GM11168 (cell line): ENCODE results near the gene MDM2.
"Not testable (repeated sequence)": the region's sequence is repeated elsewhere in the genome, so short reads cannot be mapped to it uniquely, and the experiment has no call there.

Experiments used
- in situ Hi-C: fragments of 300-500 bp; cut with MboI; formaldehyde crosslinking; loops from one replicate; pipeline ENCODE4 v1.12.0; 2022; ENCODE audit warnings: low sequenced_read_pairs; ENCODE audit not compliant: unreplicated experiment

Gene MDM2

DNA sequence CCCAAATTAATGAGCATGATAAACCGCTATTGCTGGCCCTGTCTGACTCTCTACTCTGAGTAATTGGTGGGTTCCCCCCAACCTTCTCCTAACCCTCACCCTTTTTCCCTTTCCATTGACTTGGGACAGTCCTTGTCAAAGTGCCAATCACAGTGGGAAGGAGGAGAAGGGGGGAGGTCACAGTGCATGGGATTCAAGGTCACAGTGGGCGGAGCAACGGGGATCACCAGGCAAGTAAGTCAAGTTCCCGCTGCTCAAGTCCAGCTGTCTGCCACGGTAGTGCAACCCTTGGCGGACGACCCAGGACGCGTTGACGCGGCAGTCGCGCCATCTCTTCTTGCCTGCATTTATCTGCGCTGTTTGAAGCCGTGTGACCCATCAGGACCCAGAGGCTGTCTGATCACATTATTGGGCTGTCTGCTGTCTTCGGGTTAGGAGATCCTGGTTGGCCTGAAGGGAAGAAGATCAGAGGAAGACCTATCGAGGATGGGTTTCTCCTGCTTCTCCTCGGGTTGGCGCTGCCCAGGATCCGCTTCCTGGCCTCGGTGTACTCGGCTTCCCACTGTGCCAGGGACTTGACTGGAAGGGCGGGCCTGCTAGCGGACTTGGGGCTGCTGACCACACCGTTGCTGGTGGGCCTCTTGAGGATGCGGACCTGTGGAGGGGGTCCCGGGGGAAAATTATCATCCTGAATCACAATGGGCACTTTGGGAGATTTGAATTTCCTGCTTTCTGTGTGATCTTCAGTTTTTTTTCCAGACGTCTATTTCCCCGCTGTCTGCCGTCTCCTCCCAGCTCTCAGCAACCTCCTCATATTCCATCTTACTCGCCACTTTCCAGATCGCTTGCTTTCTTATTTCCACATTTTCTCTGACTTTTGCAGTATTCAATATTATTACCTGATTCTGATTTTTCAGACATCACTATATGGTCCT, 3.1 kb upstream of the MDM2 start:
- in situ Hi-C loops, result no loop called here

DNA sequence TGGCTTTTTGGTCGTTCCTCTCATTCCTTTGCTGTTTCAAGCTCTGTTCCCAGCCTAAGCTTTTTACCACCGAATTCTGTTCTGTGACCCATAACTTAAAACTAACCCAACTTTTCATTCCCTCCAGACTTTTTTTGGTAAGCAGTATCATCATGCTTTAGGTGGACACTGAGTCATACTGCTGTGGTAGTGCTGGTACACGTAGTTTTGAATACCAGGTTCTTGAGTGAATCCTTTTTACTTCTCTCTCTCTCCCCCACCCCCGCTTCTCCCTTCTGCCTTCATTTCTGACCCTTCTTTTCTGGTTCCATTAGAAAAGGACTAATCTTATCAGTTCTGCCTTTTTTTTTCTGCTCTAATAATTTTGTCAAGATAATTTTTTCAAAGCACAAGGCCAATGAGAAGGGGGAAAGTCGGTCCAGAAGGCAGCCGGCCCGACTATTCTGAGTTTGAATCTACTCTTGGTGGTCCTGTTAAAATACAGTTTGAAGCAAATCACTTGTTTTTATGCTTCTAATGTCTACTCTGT, 2.3 kb upstream of the MDM2 start:
- in situ Hi-C loops, result no loop called here

DNA sequence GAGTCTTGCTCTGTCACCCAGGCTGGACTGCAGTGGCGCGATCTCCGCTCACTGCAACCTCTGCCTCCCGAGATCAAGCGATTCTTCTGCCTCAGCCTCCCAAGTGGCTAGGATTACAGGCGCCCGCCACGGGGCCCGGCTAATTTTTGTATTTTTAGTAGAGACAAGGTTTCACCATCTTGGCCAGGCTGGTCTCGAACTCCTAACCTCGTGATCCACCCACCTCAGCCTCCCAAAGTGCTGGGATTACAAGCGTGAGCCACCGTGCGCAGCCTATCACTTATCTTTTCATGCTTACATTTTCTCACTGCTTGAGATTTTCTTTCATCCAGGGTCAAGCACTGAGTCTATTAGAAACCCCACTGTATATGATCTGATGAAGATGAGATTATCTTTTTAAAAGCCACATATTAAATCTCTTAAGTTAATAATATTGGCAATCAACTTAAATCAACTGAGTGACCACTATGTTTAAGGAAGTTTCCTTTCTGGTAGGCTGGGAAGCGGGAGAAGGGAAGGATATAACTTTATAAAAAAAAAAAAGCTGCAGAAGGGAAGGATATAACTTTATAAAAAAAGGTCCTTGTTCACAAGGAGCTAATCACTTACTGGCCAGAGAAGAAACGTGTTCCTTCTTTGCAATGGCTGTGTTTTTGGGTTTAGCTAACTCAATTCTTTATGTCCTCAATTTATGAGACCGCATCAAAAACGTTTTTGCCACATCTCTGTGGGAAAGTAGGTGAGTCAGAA, 1.3 kb upstream of the MDM2 start:
- in situ Hi-C loops, result no loop called here

DNA sequence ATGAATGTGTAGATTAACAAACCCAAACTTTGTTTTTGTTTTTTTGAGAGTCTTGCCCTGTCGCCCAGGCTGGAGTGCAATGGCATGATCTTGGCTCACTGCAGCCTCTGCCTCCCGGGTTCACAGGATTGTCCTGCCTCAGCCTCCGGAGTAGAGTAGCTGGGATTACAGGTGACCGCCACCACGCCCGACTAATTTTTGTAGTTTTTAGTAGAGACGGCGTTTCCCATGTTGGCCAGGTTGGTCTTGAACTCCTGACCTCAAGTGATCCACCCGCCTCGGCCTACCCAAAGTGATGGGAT, 752 bp upstream of the MDM2 start:
- in situ Hi-C loops, result not testable (repeated sequence)

DNA sequence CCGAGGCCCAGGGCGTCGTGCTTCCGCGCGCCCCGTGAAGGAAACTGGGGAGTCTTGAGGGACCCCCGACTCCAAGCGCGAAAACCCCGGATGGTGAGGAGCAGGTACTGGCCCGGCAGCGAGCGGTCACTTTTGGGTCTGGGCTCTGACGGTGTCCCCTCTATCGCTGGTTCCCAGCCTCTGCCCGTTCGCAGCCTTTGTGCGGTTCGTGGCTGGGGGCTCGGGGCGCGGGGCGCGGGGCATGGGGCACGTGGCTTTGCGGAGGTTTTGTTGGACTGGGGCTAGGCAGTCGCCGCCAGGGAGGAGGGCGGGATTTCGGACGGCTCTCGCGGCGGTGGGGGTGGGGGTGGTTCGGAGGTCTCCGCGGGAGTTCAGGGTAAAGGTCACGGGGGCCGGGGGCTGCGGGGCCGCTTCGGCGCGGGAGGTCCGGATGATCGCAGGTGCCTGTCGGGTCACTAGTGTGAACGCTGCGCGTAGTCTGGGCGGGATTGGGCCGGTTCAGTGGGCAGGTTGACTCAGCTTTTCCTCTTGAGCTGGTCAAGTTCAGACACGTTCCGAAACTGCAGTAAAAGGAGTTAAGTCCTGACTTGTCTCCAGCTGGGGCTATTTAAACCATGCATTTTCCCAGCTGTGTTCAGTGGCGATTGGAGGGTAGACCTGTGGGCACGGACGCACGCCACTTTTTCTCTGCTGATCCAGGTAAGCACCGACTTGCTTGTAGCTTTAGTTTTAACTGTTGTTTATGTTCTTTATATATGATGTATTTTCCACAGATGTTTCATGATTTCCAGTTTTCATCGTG, 612 bp downstream of the MDM2 start:
- in situ Hi-C loops, result no loop called here

DNA sequence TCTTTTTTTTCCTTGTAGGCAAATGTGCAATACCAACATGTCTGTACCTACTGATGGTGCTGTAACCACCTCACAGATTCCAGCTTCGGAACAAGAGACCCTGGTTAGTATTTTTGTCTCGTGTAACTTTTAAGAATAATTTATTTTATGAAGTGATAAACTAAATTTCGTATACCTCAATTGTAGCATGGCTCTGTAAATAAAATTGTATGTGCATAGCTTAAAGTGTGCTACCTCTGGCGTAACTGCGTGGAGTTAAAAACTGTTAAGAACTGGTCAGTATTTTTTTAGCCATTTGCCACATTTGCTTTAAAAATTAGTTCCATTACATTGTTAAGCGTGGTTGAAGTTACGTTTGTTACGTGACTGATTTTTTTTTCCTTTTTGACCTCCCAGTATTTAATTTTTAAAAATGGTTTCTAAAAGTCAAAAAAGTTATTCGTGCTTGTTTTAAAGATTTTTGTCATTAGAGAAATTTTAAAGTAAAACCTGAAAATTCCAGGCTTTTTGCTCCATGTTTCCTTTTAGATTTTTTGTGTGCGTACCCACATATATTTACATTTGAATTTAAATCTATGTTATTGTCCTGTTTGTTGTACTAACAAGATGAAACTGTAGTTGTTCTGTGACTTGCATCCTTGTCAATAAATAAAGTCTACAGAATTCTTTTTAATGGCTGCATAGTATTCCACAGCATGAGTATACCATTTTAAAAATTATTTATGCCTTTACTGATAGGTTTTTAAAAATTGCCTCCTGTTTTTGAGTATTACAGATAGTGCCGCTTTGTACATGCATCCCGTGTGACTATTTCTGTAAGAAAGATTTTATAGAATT, 1.4 kb downstream of the MDM2 start:
- in situ Hi-C loops, result no loop called here

DNA sequence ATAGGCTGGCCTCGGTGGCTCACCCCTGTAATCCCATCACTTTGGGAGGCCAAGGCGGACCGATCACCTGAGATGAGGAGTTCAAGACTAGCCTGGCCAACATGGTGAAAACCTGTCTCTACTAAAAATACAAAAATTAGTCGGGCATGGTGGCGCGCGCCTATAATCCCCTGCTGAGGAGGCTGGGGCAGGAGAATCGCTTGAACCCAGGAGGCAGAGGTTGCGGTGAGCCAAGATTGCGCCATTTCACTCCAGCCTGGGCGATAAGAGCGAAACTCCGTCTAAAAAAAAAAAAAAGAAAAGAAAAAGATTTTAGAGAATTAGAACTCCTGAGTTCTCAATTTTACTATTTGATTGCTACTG, 2.0 kb downstream of the MDM2 start:
- in situ Hi-C loops, result not testable (repeated sequence)

DNA sequence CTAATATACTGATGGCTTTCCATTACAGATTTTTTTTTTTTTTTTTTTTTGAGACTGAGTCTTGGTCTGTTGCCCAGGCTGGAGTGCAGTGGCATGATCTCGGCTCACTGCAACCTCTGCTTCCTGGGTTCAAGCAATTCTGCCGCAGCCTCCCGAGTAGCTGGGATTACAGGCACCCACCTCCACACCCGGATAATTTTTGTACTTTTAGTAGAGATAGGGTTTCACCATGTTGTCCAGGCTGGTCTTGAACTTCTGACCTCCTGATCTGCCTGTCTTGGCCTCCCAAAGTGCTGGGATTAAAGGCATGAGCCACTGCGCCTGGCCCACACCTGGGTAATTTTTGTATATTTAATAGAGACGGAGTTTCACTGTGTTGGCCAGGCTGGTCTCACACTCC, 3.6 kb downstream of the MDM2 start:
- in situ Hi-C loops, result not testable (repeated sequence)

DNA sequence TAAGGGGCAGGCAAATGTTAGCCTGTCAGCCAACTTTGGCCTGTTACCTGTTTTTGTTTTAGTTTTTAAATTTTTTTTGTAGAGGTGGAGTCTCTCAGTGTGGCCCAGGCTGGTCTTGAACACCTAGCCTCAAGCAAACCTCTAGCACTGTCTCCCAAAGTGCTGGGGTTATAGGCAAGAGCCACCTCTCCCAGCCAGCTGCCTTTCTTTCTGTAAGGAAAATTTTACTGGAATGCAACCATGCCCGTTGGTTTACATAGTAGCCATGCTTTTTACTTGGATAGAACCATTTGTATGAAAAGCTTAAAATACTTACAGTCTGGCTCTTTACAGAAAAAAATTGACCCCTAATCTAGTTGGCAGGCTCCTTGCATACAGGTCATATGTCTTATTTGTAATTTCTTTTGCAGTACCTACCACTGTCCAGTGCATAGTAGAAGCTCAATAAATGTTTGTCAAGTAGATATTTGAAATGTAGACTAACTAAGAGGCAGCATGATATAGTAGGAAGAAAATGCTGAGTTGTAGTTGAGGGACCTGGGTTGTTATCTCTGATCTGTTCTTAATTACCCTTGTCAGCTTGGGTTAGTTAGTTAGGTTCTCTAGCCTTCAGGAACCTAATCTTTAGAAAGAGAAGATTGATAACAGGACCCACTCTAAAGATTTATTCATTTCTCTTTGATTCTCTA, 4.7 kb downstream of the MDM2 start:
- in situ Hi-C loops, result no loop called here

DNA sequence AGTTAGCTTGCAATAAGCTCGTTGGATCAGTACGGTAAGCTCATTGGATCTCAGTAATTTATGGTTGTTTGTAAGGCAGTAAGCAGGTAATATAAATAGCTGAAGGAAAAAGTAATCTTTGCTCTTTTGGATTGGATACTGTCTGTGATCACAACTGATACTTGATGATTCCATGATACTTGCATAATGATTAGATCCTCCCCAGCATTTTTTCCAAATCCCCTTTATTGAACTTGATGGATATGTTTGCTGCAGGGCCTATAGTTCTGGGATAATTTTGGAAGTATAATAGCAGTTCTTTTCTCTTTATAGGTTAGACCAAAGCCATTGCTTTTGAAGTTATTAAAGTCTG, 5.2 kb downstream of the MDM2 start:
- in situ Hi-C loops, result no loop called here

DNA sequence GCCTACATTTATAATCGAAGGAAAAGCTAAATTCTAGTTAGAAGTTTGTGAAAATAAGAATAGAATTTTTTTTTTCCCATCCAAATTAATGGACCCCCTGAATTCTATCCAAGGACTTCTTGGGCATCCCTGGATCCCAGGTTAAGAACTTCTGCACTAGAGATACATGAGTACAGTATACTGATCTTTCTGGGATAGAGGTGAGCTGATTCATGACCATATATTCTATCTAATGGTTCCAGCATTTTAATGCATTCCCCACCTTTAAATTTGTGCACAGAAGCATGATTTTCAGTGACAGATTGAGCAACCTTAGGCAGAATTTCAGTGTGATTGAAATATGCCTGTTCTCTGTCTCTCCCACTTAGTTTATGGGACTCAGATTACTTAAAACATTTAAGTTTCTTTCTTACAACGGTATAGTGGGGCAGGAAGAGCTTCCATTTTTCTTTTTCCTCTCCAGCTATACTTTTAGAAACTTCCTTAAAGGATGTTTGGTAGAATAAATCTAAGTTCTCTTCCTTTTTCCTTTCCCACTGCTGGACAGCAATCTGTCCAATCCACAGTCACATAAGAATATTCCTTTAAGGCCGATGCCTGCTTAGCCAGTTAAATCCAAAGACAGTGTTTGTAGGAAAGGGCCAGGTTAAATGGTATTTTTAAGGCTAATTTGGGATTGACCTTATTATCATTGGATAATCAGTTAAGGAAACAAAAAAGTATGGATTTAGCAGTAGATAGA, 6.7 kb downstream of the MDM2 start:
- in situ Hi-C loops, result no loop called here

DNA sequence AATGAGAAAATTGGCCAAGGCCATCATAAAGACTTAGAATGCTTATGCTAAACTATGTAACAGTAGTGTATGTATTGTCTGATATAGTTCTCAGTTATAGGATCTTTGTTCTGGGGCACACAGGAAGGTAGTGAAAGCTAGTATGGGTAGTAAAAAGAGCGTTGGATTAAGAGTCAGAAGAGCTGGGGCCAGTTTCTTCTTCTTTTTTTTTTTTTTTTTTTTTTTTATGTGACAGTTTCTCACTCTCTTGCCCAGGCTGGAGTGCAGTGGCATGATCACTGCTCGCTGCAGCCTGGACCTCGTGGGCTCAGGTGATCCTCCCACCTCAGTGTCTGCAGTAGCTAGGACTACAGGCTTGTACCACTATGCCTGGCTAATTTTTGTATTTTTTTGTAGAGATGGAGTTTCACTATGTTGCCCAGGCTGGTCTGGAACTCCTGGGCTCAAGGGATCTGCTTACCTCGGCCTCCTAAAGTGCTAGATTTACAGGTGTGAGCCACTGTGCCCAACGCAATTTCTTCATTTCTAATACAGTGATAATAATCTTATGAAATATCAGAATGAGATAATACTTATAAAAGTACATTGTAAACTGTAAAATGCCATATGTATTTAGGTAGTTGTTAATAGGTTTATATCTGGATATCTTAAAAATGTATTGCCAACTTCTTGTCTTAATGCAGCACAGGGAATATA, 7.4 kb downstream of the MDM2 start:
- in situ Hi-C loops, result no loop called here

DNA sequence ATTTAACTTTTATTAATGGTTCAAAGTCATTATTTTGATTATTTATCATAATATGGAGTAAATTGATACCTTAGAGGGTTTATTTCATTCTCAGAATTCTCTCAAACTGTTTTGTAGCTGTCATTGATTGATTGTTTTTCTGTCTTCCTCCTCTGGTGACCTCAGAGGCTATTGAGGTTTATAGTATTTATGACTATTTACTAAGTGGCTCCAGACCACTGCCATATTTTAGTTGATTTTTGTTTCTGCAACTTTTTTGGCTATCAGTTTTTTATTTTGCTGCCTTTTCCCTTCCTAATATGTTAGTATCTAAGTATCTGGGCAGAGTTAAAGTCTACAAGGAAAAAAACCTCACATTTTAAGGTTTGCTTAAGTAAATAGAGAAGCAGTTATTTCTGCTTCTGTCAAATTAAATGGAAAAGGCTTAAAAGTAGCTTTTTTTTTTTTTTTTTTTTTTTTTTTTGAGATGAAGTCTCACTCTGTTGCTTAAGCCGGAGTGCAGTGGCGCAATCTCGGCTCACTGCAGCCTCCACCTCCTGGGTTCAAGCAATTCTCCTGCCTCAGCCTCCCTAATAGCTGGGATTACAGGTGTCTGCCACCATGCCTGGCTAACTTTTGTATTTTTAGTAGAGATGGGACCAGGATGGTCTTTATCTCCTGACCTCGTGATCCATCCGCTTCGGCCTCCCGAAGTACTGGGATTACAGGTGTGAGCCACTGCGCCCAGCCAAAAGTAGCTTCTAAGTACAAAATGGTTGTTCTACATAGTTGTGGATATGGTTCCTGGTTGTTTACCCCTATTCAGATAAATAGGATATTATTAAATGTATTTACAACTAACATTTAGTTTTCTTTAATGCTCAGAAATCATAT, 8.2 kb downstream of the MDM2 start:
- in situ Hi-C loops, result no loop called here

DNA sequence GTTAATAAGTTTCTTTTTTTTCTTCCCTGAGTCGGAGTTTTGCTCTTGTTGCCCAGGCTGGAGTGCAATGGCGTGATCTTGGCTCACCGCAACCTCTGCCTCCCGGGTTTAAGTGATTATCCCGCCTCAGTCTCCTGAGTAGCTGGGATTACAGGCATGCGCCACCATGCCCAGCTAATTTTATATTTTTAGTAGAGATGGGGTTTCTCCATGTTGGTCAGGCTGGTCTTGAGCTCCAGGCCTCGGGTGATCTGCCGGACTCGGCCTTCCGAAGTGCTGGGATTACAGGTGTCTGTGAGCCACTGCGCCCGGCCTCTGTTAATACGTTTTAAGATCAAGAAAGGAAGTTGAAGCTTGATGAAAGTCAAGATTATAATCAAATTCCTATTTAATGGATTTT, 11.5 kb downstream of the MDM2 start:
- in situ Hi-C loops, result not testable (repeated sequence)

DNA sequence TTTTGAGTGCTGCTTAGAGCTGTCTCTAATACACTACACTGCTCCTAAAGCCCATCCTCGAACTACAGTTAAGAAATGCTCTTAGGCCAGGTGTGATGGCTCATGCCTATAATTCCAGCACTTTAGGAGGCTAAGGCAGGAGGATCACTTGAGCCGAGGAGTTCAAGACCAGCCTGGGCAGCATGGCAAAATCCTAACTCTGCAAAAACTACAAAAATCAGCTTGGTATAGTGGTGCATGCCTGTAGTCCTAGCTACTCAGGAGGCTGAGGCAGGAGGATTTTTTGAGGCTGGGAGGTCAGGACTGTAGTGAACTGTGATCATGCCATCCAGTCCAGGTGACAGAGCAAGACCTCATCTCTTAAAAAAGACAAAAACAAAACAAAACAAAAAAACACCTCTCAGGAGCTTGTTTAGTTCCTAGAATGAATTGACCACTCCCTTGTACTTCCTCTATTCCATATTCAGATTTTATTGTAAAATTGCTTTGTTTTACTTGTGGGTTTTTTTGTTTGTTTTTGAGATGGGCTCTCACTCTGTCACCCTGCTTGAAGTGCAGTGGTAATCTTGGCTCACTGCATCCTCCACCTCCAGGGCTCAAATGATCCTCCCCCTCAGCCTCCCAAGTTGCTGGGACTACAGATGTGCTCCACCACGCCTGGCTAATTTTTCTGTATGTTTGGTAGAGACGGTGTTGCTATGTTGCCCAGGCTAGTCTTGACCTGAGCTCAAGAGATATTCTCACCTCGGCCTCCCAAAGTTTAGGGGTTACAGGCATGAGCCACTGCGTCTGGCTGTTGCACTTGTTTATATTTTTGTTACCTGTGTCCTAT, 13.6 kb downstream of the MDM2 start:
- in situ Hi-C loops, result no loop called here

DNA sequence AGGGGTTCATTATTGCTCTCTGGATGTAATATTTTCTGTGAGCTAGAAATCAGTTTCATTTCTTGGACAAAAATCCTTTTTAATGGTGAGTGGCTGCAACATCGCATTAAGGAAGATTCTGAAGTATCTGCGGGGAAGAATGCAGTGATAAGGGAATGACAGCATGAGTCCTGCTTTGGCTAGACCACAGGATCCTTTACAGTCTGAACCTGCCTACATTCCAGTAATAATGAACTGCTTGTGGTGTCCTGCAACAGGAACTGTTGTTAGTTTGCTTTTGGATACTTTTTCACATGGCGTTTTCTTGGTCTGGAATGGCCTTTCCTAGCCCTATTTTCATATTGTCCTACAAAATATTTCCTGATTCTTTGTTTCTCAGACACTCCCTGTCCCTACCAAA, 15.7 kb downstream of the MDM2 start:
- in situ Hi-C loops, result no loop called here
